Upper lobe of left lung (tissue), 4 donors: ENCODE data around the gene APOL6.
"Not testable (repeated sequence)": the region's sequence is repeated elsewhere in the genome, so short reads cannot be mapped to it uniquely, and the experiment has no call there.

Experiments used
- CTCF ChIP-seq, 6 experiments: fragments of 450-650 bp in 4 of 6; fragments of 200-600 bp in 2 of 6; sonication (generic) in 2 of 6; IDR thresholded peaks; one replicate each; pipeline ENCODE4 v1.5.1; 2016 to 2019; ENCODE audit warnings: antibody characterized with exemption in 6 of 6
- EP300 ChIP-seq, 4 donors: sonication (generic); formaldehyde crosslinking; IDR thresholded peaks; one replicate each; pipeline ENCODE4 v1.5.1; 2017; ENCODE audit warnings: antibody characterized with exemption in 4 of 4, control low read depth in 2 of 4
- POLR2A ChIP-seq, 4 donors: fragments of 450-650 bp; IDR thresholded peaks; one replicate each; pipeline ENCODE4 v1.5.1; 2016 to 2017; ENCODE audit warnings: antibody characterized with exemption in 4 of 4, mild to moderate bottlenecking in 2 of 4
- POLR2AphosphoS5 ChIP-seq, 2 donors: sonication (generic); formaldehyde crosslinking; IDR thresholded peaks; one replicate each; pipeline ENCODE4 v1.5.1; 2017; ENCODE audit warnings: antibody characterized with exemption in 2 of 2

DNA sequence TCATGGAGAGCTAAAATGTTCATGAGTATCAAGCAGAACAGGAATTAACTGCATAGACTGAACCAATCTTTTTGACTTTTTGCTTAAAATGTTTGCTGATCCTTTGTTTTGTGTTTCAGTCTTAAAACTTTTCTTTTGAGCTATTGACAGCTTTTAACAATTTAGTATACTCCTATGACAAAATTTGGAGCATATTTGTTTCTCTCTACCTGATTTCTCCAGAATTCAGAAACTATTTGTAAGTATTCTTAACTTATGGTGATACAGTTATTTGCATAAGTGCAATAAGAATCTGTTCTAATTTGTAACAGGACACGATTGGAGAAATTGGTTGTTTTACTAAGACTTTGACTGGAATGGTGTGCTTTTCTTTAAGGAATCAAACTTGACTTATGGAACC, 18.5 kb downstream of the APOL6 start:
- not testable (repeated sequence) for TF ChIP-seq CTCF, POLR2A, POLR2AphosphoS5, EP300 (IDR thresholded peaks at IDR 0.05)
